RPMI7951 (cell line): ENCODE measurements around the gene STARD13. TPM values are rescaled to one million over a fixed set of nuclear protein-coding genes. Genes with fewer than 3 reads are reported as not detected.

ENCODE experiments used
- DNase-seq: peaks from one replicate; pipeline ENCODE4 v3.0.0-alpha.2; 2012; ENCODE audit warnings: low read depth
- total RNA-seq: library from RNA; depleted of rRNA; stranded (reverse); fragments of >200 nt; shearing (Covaris generic); gene quantifications from 2 replicates; pipeline ENCODE4 v1.2.3, GENCODE V29; 2014

STARD13 gene
- total RNA-seq, 1 experiment from 2014 or later = 10.6 TPM

GRCh38 chr13:33229446-33230177 lies 55.9 kb downstream of the STARD13 start:
- peak; percentile 93 for DNase-seq

DNA sequence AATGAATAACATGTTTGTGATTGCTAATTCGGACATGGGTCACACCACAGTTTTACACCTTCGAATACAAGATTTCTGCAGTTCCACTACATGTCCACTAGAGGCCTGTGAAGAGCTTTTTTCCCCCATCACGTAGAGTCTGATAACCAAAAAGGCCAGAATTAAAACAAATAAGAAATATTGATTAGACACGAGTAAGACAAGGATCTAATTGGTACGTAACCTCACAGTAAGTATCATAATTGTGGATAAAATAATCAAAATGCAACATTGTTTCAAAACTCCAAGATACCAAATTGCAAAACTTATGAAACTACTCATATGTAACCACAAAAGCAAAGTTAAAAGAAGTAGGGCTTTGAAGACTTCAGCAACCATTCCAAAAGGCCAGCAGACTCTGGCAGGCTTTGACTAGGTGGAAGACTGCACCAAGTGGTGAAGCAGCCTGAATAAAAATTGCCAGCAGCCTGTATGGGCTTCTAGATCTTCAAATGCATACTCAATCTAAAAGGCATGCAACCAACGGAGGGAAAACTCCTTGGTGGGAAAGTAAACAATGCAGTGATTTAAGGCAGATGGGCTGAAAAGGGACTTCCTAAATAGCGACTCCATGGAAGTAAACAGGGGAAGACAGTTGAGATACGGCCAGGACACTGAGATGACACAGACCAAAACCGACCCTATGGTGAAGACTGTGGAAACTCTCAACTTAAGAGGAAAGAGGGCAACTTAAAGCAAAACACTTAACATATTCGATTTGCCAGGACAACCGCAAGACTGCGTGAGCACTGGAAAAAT lies 56.7 kb downstream of the STARD13 start:
- DNase-seq = peak; percentile 78

- no peak for DNase-seq
Observed at GRCh38 chr13:33227927-33228647, 57.5 kb downstream of the STARD13 start.

GRCh38 chr13:33224686-33225085 lies 60.9 kb downstream of the STARD13 start:
- DNase-seq = no peak

DNA sequence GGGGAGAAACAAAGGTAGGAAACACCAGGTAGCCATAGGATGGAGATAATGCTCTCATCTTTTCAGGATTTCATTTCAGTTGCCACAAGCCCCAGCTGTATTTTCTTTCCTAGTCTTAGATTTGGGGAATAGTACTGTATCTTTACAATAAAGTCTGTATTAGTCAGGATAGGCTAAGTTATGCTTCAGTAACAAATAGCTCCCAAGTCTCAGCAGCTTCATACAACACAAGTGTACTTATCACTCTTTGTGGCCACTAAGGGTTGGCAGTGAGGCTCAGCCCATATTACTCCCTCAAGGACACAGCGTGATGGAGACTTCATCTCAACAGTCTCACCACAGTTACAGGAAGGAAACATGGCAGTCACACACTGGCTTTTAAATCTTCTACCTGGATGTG lies 61.4 kb downstream of the STARD13 start:
- DNase-seq = no peak

GRCh38 chr13:33219926-33220325 lies 65.6 kb downstream of the STARD13 start:
- no peak for DNase-seq

DNA sequence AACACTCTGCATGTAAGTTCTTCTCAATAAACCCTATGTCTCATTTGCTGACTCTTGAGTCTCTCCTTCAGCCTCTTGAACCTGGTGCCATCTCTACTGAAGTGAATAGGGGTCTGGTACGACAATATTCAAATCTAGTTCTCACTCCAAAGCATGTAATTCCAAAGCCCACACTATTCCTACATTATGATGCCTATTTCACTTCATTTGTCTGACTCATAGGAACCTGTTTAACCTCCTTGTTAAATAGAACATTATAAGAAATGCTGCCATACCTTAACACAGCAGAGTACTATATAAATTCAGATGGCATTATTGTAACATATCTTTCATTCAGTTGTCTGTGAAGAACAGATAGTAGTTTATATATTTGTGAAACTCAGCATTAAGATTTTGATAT lies 67.1 kb downstream of the STARD13 start:
- no peak for DNase-seq

DNA sequence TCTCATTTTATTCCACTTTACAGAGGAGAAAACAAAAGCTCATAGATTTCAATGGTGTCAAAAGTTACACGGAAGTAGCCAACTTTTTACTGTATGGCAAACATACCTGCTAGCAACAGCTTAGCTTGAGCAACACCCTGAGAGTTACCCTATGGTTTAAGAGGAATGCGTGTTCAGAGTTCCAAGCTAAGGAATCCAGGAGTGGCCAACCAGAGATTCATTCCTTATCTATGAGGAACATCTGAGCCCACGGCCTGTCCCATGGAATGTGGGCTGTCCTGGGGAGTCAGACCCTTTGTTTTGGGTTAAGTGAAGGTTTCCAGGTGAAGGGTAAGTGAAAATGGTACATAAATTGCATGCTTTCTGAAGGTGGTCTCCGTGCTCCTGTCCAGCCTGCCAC lies 67.5 kb downstream of the STARD13 start:
- DNase-seq = peak; percentile 24

- no peak for DNase-seq
Observed at GRCh38 chr13:33217256-33217655, 68.3 kb downstream of the STARD13 start.

GRCh38 chr13:33213797-33214196 lies 71.8 kb downstream of the STARD13 start:
- DNase-seq = no peak

DNA sequence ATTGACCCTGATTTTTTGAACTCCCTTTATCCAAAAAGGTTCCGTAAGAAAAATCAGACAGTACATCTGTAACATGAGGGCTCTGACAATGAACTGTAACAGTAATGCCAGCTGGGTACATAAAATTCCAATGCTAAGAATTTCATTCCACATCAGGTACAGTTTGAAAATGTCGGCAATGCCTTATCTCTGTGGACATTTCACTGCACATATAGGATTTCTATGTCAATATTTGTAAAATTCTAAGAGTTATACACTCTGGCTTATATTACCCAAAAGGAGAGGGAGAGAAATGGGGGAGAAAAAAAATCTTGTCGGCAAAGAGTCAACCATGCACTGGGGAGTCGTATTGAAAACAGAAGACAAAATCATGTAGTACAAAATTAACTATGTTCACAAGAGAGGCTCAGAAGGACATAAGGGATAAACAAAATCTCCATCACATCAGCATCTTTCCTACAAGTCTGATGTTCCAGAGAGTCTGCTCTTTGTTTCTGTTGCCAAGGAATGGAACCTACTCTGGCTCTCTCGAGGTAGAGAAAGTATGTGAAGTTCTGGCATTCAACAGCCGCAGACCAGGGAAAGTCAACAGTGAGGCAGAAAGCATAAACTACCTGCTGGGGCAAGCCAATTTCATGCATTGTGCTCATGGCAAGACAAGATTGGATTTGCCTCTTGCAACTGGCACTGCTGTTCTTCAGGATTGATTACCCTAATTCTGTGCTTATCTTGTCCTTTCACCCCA lies 72.4 kb downstream of the STARD13 start:
- no peak for DNase-seq

DNA sequence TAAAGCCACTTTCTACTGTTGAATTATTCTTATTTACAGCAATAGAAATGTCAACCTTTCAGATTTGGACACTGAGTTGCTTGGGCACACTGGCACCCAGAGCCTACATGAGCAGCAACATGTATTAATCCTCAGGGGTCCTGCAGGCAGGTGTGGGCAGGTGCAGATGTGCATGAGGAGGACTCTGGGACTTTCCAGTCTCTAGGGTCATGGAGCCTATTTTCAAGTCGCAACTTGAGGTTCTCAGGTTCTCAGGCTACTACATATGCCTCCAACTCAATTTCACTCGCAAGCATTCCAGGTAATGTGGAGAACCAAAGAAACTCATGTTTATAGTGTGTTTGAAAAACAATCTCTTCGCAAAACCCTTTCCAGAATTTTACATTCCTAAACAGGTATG lies 73.2 kb downstream of the STARD13 start:
- no peak for DNase-seq

DNA sequence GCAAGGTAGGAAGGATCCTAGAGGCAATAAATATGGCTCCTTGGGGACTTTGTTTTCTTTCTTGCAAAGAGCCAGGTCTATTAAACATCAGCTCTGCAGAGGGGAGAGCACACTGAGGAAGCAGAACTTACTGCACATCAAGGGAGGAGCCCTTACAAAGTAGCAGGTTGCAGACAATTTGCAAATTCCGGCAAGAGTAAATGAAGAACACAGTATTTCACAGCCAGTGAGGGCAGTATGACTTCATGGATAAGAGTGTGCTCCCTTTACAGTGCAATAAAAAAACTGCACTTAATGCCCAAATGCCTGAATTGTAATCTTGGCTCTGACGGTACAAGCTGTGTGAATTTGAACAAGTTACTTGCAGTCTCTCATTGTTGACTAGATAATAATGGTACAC lies 75.5 kb downstream of the STARD13 start:
- DNase-seq = no peak

GRCh38 chr13:33208290-33209220 lies 77.0 kb downstream of the STARD13 start:
- no peak for DNase-seq

DNA sequence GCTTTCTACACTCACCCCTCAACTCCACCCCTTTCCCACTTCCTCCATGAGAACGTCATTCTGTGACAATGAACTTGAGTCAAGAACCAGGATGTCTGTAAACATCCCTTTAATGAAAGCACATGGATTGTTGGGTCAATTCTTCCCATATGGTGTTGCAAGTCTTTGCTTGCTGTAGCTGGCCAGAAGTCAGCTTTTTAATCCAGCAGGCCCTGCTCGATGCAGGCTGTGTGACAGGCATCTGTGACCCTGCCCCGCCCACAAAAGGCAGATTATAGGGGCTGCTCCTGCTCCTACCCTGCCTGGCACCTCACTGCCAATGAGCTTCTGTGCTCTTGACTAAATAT lies 78.0 kb downstream of the STARD13 start:
- DNase-seq = peak; percentile 45

DNA sequence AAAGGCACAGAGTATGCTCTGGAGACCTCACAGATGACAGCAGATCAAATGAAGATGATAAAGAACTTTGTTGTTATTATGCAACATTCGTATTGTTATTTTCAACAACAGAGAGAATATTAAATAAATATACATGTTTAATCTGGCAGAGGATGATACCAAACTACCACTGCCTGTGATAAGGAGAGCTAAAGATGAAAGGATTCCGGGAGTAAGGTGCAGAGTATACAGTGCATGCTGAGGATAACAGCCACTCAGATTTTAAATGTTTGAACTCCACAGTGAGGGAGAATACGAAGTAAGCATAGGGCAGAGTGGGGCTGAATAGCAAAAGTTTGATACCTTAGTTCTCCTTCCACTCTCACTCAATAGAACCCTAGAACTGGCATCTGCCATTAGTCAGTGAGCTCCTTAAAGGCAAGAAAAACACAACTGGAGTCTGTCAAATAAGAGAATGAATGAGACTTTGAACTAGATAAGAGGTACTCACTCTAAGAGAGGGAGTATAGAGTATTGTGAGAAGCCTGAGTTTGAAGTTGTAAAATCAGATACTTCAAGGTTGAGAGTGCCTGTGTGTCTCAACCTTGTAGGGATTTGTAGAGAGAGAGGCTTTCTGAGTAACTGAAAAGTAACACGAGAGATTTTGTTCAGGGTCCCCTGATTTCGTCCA lies 78.5 kb downstream of the STARD13 start:
- no peak for DNase-seq

DNA sequence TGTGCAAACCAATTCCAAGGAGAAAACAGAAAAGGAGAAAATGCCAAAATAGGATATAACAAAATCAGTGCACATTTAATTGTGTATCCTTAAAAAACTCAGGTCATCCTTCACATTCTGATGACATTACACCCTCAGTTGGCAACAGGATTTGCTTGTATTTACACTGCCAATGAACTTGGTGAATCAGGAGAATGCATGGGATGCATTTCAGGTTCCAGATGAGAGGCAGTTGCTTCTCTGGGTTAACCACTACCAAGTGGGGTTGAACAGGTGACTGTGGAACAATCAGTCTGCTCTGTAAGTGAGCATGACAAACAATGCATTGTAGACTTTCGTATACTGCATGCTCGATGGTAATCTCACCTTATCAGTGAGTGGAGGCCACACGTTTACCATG lies 79.1 kb downstream of the STARD13 start:
- no peak for DNase-seq

GRCh38 chr13:33205804-33206221 lies 79.7 kb downstream of the STARD13 start:
- DNase-seq = no peak

DNA sequence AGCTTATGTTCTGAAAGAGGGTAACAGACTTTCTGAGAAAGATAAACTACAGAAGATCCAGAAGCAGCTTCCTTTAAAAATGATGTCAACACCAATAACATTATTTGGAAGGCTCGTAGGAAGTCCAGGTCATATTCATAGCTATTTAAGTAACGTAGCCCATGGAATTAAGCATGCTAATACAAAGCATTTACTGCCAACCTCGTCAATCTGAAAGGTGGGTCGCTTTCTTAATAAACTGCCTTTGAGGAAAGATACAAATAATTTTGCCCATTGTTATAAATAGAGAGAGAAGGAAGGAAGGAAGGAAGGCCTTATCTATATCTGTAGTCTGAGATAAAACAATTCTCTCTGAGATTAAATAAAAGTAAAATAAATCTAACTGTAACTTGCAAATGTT lies 80.3 kb downstream of the STARD13 start:
- DNase-seq = no peak
